Loucy (cell line): ENCODE results near the gene BUB1.
"Not testable (repeated sequence)": the region's sequence is repeated elsewhere in the genome, so short reads cannot be mapped to it uniquely, and the experiment has no call there.

Experiments used
- CTCF ChIP-seq: fragments of 200-600 bp; sonication (generic); conservative IDR thresholded peaks from 2 replicates; pipeline ENCODE4 v1.5.1; 2014; ENCODE audit warnings: mild to moderate bottlenecking, antibody characterized with exemption, low read length
- EZH2phosphoT487 ChIP-seq: fragments of 200-600 bp; IDR thresholded peaks from 2 replicates; pipeline ENCODE4 v1.6.1; 2018; ENCODE audit warnings: antibody characterized with exemption, mild to moderate bottlenecking, moderate library complexity, borderline replicate concordance

GRCh38 chr2:110603917-110604591 is 73.8 kb downstream of the BUB1 start:
- TF ChIP-seq CTCF, EZH2phosphoT487: not testable (repeated sequence)
